Activated naive CD4-positive, alpha-beta T cell treated with Interleukin-2 at 50 U/mL for 16 hours (primary cell): ENCODE measurements around the gene CCDC30.
A peak's percentile ranks its signal among the peaks of the same experiment; 100 is the strongest.
"Not testable (repeated sequence)": the region's sequence is repeated elsewhere in the genome, so short reads cannot be mapped to it uniquely, and the experiment has no call there.

Experiments used
- DNase-seq: peaks from one replicate; pipeline ENCODE4 v3.0.0-alpha.2; 2020

CCDC30 gene

GRCh38 chr1:42660907-42661500 is 197.9 kb downstream of the CCDC30 start:
- DNase-seq: no peak

DNA sequence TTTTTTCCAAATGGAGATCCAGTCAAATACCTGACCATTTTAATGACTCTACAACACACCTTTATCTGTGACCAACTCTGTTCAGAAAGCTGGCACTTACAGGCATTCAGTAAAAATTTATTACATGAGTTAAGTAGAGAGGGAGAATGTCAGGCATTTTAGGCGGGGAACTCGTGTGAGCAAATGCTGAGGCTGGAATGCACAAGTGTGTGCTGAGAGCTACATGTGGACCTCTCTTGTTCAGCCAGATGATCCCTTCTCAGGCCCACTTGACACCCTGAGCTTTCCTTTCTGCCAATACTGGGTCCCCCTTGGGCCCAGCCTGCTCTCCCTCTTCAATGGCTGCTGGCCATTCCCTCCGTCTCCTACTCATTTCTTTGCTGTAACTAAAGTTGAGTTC is 206.8 kb downstream of the CCDC30 start:
- no peak for DNase-seq

GRCh38 chr1:42670425-42670824 is 207.3 kb downstream of the CCDC30 start:
- no peak for DNase-seq

DNA sequence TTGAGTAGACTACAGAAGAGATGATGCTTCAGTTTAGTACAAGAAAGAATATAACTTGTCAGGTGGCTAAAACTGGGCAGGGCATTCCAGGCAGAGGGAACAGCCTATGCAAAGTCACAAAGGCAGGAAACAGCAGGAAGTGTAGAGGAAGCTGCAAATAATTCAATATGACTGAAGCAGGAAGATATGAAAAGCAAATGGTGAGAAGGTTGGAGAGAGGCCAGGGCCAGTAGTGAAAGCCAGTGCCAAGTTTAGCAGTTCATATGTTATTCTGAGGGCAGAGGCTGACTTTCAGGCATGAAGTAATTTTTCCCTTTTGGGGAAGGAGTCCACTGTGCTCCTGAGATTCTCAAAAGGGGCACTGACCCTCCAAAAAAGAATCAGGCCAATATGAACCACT is 211.1 kb downstream of the CCDC30 start:
- no peak for DNase-seq

- no peak for DNase-seq
Measured at GRCh38 chr1:42674682-42675081, 211.6 kb downstream of the CCDC30 start.

DNA sequence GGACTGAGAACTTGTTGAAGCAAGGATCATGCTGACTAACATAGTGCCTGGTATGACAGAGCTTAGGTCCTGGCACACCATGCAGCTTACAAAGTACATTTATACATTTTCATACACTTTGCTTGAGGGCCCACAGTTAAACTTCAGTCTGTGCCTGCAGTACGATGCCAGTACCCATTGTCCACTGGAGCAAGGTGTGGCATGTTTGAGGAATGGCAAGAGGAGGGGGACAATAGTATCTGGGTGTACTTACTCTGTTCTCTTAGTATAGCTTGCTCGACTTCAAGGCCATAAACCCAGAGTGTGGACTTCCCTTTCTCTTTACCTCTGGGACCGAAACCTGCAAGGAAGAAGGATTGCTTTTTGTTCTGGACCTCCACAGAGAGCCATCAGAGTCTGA is 212.4 kb downstream of the CCDC30 start:
- no peak for DNase-seq

DNA sequence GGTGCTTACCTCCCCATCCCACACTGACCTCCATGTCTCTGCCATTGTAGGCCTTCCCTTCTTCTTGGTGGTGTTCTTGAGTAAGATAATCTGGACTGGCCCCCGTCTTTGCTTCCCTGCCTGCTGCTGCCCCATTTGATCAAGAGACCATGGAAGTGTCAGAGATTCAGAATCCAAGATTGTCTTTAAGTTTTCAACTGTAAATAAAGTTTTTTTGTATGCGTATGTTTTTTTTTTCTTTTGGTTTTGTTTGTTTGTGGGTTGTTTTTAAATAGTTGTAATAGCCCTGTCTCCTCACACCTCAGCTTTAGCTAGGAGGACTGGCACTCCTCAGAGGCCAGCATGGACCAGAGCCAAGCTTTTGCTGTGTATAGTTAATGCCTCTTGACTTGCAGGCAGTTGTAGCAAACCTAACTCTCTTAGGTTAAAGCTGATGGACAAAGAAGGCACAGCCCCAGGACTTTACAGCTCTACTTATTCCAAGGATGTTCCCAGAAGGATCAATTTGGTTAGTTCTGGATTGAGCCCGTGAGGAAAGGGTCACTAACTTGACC is 213.5 kb downstream of the CCDC30 start:
- DNase-seq: no peak

DNA sequence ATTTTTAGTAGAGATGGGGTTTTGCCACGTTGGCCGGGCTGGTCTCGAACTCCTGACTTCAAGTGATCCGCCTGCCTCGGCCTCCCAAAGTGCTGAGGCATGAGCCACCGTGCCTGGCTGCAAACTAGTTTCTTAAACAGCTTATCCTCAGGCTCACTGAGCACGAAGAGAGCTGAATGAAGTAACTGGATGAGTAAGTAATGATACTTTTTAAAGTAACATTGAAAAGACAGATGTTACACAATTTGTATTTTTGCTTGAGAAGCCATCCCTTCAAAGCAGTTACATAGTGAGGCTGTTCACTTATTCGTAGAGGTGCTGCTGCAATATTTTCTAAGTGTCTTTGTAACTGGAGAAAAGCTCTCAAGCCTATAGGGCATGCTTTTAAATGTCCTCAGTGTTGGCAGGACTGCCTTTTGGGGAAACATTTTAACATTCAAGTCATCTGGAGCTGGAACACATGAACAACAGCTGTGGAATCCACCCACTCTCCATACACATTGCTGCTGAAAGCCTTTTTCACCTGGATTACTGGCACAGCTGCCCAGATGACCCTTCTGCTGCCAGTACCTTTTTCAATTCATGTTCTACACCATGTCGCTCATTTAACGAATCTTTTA is 216.4 kb downstream of the CCDC30 start:
- DNase-seq: no peak

DNA sequence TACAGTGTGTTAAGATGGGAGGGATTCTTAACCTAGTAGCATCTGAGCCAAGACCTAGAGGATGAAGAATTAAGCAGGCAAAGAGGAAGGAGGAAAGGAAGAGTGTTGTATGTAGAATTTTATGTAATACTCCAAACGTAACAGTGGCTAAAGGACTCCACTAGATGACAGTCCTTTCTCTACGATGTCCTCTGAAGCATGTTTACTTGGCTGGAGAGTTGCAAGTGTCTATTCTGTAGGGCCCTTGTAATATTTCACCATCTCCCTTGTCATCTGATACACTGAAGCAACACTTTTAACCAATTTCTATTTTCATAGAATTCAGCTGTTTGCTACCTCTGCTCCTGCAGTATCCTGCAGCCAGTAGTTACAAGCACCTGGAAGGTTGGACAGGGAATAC is 217.0 kb downstream of the CCDC30 start:
- DNase-seq: no peak

DNA sequence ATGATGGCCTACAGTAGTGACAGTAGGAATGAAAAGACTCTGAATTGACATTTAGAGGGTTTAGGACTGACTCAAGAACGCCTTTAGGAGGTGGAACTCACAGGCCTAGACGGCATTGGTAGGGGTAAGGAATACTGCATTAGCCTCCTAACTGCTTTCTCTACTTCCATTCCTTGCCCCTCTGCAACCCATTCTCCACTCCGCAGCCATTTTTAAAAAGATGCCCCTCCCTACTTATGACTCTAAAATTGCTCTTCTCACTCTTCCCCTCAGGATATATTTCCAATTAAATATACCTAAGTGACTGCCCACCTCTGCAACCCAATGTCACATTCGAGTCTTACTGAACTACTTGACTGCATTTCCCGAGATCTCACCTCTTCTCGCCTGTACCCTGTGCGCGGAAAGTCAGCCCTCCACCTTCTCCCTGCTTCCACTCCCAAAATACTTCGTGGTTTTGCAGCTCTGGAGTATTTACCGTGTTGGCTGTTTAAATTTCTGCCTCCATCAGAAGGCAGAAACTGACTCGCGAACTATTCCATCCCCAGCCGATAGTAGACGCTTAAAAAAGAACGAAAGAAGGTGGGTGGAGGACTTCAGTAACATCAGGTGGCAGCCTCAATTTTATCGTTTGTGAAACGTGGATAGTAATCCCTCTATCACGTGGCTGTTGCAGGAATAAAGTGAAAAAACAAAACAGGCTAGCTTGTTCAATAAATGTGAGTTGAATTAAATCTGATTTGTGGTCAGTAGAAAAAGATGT is 218.0 kb downstream of the CCDC30 start:
- peak; percentile 25 for DNase-seq

- peak; percentile 96 for DNase-seq
Measured at GRCh38 chr1:42681741-42682483, 218.8 kb downstream of the CCDC30 start, which contains the start of gene YBX1. YBX1 (plus strand) TSS chr1:42682418; CDS start chr1:42682566, 148 bp downstream.

DNA sequence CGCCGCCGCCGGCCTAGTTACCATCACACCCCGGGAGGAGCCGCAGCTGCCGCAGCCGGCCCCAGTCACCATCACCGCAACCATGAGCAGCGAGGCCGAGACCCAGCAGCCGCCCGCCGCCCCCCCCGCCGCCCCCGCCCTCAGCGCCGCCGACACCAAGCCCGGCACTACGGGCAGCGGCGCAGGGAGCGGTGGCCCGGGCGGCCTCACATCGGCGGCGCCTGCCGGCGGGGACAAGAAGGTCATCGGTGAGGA is 219.3 kb downstream of the CCDC30 start:
- DNase-seq: not testable (repeated sequence)

DNA sequence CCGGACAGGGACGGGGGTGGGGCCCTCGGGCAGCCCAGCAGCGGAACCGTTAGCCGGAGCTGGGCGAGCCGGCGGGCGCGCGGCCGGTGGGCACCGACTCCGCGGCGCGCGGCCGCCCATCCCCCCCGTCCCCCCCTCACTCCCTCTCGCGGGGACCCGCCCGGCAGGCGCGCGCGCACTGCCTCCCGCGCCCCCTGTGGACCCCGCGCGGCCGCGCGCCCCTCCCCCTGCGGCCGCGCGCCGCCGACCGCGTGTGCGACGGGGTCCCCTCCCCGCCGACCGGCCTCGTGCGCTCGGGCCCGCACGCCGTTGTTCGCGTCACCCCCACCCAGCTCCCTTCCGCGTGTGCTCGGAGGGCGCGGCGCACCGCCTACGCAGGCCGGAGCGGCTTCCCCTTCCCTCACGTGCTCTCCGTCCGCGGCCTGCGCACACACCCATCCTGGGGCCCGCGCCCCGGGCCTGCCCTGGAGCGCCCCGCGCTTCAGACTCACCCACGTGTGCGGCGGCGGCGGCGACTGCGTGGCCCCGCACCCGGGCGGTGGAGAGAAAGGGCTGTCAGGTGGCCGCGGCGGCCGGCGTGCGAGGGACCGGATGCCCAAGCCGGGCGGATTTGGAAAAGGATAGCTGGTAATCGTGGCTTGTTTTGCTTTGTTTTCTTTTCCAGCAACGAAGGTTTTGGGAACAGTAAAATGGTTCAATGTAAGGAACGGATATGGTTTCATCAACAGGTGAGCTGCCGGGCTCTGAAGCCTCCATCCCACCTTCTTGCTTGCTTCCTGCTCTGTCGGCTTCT is 219.8 kb downstream of the CCDC30 start:
- peak; percentile 65 for DNase-seq

GRCh38 chr1:42684139-42684538 is 221.1 kb downstream of the CCDC30 start:
- DNase-seq: peak; percentile 21

DNA sequence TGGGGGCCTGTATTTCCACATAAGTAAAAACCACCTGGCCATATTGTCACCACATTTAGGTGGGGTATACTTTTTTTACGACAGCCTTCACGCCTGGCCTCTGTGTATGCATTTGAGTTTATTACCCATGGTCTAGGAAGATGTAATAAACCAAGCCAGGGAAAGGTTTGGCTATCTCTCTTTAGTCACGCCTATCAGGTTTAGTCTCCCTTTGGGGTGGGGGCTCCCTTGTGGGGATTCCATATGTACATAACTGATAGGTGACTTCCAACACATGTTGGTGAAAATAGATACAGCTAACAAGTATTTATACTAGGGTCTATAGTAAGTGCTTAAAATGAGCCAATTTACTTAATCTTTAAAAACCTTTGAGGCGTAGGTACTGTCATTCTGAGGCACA is 223.3 kb downstream of the CCDC30 start:
- no peak for DNase-seq

DNA sequence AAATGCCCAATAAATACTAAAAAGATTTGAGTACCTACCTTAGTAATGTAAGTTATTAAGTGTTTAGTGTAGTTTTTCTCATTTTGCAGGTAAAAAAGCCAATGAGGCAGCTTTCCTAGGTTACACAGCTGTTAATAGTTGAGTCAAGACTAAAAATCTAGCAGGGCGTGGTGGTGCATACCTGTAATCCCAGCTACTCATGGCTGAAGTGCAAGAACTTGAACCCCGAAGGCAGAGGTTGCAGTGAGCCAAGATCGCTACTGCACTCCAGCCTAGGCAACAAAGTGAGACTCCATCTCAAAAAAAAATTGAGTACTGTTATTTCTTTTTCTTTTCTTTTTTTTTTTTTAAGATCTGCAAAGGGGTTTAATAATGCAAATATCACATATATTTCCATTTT is 226.8 kb downstream of the CCDC30 start:
- DNase-seq: no peak

DNA sequence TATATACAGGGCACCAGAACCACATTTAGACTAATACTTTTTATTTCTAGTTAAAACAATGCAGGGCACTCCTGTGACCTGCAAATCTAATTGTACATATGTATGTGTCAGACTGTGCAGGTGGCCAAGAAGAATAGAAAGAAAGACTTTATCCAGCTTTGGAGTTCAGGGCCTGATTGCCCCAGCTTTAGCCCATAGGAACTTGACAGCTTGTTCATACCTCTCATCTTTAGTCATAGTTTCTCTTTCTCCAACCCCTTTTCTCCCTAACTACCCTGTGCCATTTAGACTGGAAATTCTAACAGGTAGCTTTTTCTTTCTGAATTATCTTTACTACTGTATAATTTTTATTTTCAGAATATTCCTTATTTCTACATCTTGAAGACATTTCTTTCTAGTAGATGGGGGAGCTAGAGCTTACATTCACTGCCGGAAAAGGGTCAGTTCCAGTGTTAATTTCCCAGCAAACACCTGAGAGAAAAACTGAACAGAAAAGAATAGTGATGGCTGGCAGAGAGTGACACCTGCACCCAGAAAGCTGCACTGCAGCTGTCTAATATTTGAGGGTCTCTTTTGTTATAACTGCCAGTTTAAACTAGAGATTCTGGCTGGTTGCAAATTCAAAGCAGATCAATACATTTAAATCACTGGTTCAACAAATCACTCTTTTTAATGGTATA is 227.5 kb downstream of the CCDC30 start:
- no peak for DNase-seq

GRCh38 chr1:42691157-42691498 is 228.0 kb downstream of the CCDC30 start:
- no peak for DNase-seq

- DNase-seq: no peak
Measured at GRCh38 chr1:42692461-42692860, 229.4 kb downstream of the CCDC30 start.

GRCh38 chr1:42692911-42693310 is 229.8 kb downstream of the CCDC30 start:
- DNase-seq: no peak

GRCh38 chr1:42698081-42698813 is 235.2 kb downstream of the CCDC30 start:
- DNase-seq: no peak
